Liver (tissue), 2 donors: Measurements from ENCODE around the gene SRCAP.

Experiments used
- TF ChIP-seq, protein P1 (sequence below): fragments of 150-350 bp; IDR thresholded peaks from 2 replicates; pipeline ENCODE4 v1.5.1; 2017; ENCODE audit warnings: improper control_type of control experiment, low read depth, low read length; ENCODE audit not compliant: missing input control
- TF ChIP-seq, protein P2 (sequence below): IDR thresholded peaks from 2 replicates; pipeline ENCODE4 v1.6.1; 2016; ENCODE audit warnings: antibody characterized with exemption
- donor health status: healthy.

DNA sequence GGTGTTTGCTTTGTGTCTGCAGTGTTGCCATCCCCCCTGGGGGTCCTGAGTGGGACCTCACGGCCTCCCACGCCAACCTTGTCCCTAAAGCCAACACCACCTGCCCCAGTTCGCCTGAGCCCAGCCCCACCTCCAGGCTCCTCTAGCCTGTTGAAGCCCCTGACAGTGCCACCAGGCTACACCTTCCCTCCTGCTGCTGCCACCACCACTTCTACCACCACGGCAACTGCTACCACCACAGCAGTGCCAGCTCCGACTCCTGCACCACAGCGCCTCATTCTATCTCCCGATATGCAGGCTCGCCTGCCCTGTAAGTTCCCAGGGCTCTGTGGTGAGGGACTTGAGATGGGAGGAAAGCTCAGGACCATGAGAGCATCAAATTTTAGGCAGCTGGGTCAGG lies 22.2 kb downstream of the SRCAP start:
- TF ChIP-seq, protein P1, sequence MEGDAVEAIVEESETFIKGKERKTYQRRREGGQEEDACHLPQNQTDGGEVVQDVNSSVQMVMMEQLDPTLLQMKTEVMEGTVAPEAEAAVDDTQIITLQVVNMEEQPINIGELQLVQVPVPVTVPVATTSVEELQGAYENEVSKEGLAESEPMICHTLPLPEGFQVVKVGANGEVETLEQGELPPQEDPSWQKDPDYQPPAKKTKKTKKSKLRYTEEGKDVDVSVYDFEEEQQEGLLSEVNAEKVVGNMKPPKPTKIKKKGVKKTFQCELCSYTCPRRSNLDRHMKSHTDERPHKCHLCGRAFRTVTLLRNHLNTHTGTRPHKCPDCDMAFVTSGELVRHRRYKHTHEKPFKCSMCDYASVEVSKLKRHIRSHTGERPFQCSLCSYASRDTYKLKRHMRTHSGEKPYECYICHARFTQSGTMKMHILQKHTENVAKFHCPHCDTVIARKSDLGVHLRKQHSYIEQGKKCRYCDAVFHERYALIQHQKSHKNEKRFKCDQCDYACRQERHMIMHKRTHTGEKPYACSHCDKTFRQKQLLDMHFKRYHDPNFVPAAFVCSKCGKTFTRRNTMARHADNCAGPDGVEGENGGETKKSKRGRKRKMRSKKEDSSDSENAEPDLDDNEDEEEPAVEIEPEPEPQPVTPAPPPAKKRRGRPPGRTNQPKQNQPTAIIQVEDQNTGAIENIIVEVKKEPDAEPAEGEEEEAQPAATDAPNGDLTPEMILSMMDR = no peak
- TF ChIP-seq, protein P2, sequence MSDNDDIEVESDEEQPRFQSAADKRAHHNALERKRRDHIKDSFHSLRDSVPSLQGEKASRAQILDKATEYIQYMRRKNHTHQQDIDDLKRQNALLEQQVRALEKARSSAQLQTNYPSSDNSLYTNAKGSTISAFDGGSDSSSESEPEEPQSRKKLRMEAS = no peak
